Motor neuron (in vitro differentiated cells): Measurements from ENCODE around the gene EEF1AKMT1. TPM values are rescaled to one million over a fixed set of nuclear protein-coding genes. Genes with fewer than 3 reads are reported as not detected.

Source experiments
- ATAC-seq, 8 experiments: fragments of 200-7000 bp; cut with Tn5 transposase; replicated peaks in 6 of 8; 2 replicates each; pipeline ENCODE4 v1.8.0; 2021; ENCODE audit warnings: mild to moderate bottlenecking in 8 of 8, moderate library complexity in 8 of 8
- H3K27ac ChIP-seq, 2 donors: fragments of 250-450 bp; sonication (Bioruptor Pico); 2 replicates each; pipeline ENCODE4 v1.9.0; 2021; ENCODE audit warnings: antibody characterized with exemption in 2 of 2, mild to moderate bottlenecking in 2 of 2, moderate library complexity in 1 of 2
- H3K4me1 ChIP-seq, 2 donors: fragments of 250-450 bp; sonication (Bioruptor Pico); replicated peaks in 1 of 2; 2 replicates each; pipeline ENCODE4 v1.6.1; 2021; ENCODE audit warnings: antibody characterized with exemption in 2 of 2, mild to moderate bottlenecking in 2 of 2, moderate library complexity in 1 of 2
- H3K4me3 ChIP-seq, 5 donors: fragments of 250-450 bp; sonication (Bioruptor Pico); 2 replicates each; pipeline ENCODE4 v1.9.0; 2021; ENCODE audit warnings: antibody characterized with exemption in 5 of 5, mild to moderate bottlenecking in 5 of 5, moderate library complexity in 4 of 5
- WGBS, 10 experiments: fragments of 450-650 bp; shearing (Covaris generic); methylation state at CpG; one replicate each; pipeline ENCODE4 v1.0.0; 2022; 5-methylcytosine and 5-hydroxymethylcytosine counted together
- in situ Hi-C, 9 experiments: fragments of 400-800 bp; cut with MboI; loops; one replicate each; pipeline ENCODE4 v1.15.0; 2021; ENCODE audit warnings: low sequenced_read_pairs in 9 of 9, low pct_unique_long_range_greater_than_20kb in 2 of 9; ENCODE audit not compliant: unreplicated experiment in 9 of 9
- total RNA-seq, 8 experiments: library from RNA; unstranded; fragments of 300-600 nt; gene quantifications; 2 replicates each; pipeline versions ENCODE4 v1.2.3 to v1.2.4, GENCODE V29; 2022

The EEF1AKMT1 gene
- total RNA-seq: 10 to 100 TPM in 3 of 8 experiments, 1 to 10 TPM in 5; 7.3 to 15.0 (median 9.8) TPM

GRCh38 chr13:20773194-20774080 lies at the start of gene EEF1AKMT1:
Gene EEF1AKMT1, minus strand, starts transcription at chr13:20773961. Its CDS starts 16,363 bp downstream, at chr13:20757598.
- peak within 1 kb of the TSS; percentile 44 to 64 (median 49) for H3K4me3 ChIP-seq
- in situ Hi-C loops: no loop called here
- ATAC-seq: peak; percentile 85 to 98 (median 94)
- peaks cover 3 to 10% of the 10 kb centered on the region in 2 donors for H3K4me1 ChIP-seq
- WGBS, 10 experiments: 0 to 16% (median 2%) methylated on average over 2 to 18 of the region's 72 CpGs; no CpG with 5 or more reads in 2 of the 10 experiments
- peak within 1 kb of the TSS; percentile 75 to 84 for H3K27ac ChIP-seq

- Histone ChIP-seq H3K4me1 (no peaks in the 10 kb centered on the region), H3K27ac (no peak overlapping the region), H3K4me3 (no peak overlapping the region)
- in situ Hi-C loops: no loop called here
- ATAC-seq: no peak
- 100% methylated on average over 1 of the region's 1 CpG; no CpG with 5 or more reads in 2 of the 10 experiments for WGBS, 10 experiments
These were observed 49.3 kb upstream of the EEF1AKMT1 start for GRCh38 chr13:20823071-20823470.

GRCh38 chr13:20822406-20822805 lies 48.6 kb upstream of the EEF1AKMT1 start:
- Histone ChIP-seq H3K4me1 (no peaks in the 10 kb centered on the region), H3K4me3 (no peak overlapping the region), H3K27ac (no peak overlapping the region)
- in situ Hi-C loops: no loop called here
- 40 to 100% (median 100%) methylated on average over 1 of the region's 1 CpG; no CpG with 5 or more reads in 2 of the 10 experiments for WGBS, 10 experiments
- ATAC-seq: no peak

GRCh38 chr13:20819715-20820114 lies 46.0 kb upstream of the EEF1AKMT1 start:
- 94 to 100% (median 100%) methylated on average over 1 to 3 of the region's 3 CpGs for WGBS, 10 experiments
- no peak for ATAC-seq
- in situ Hi-C loops: no loop called here
- no peak overlapping the region for H3K27ac ChIP-seq
- H3K4me3 ChIP-seq: no peak overlapping the region
- no peaks in the 10 kb centered on the region for H3K4me1 ChIP-seq

- ATAC-seq: no peak
- Histone ChIP-seq H3K4me3 (no peak overlapping the region), H3K27ac (no peak overlapping the region), H3K4me1 (no peaks in the 10 kb centered on the region)
- in situ Hi-C loops: no loop called here
- WGBS, 10 experiments: 0 to 100% (median 56%) methylated on average over 1 of the region's 1 CpG; no CpG with 5 or more reads in 2 of the 10 experiments
These were observed 41.7 kb upstream of the EEF1AKMT1 start for GRCh38 chr13:20815464-20815863.

- H3K4me1 ChIP-seq: no peaks in the 10 kb centered on the region
- 0 to 100% (median 75%) methylated on average over 1 to 4 of the region's 5 CpGs for WGBS, 10 experiments
- in situ Hi-C loops: no loop called here
- H3K4me3 ChIP-seq: no peak overlapping the region
- no peak overlapping the region for H3K27ac ChIP-seq
- peak in 5 of 8 experiments; percentile 22 to 90 (median 74) for ATAC-seq
These were observed 40.6 kb upstream of the EEF1AKMT1 start for GRCh38 chr13:20814224-20814910.

- WGBS, 10 experiments: 20 to 100% (median 94%) methylated on average over 1 to 6 of the region's 7 CpGs; no CpG with 5 or more reads in 1 of the 10 experiments
- no peaks in the 10 kb centered on the region for H3K4me1 ChIP-seq
- in situ Hi-C loops: no loop called here
- no peak overlapping the region for H3K27ac ChIP-seq
- no peak for ATAC-seq
- H3K4me3 ChIP-seq: no peak overlapping the region
These were observed 39.1 kb upstream of the EEF1AKMT1 start for GRCh38 chr13:20812890-20813289.

- no peak overlapping the region for H3K27ac ChIP-seq
- no peaks in the 10 kb centered on the region for H3K4me1 ChIP-seq
These were observed 37.0 kb upstream of the EEF1AKMT1 start for GRCh38 chr13:20810808-20811207.

GRCh38 chr13:20808874-20809273 lies 35.1 kb upstream of the EEF1AKMT1 start:
- Histone ChIP-seq H3K4me3 (no peak overlapping the region), H3K4me1 (no peaks in the 10 kb centered on the region), H3K27ac (no peak overlapping the region)
- ATAC-seq: no peak
- 90 to 100% (median 97%) methylated on average over 1 to 4 of the region's 4 CpGs; no CpG with 5 or more reads in 1 of the 10 experiments for WGBS, 10 experiments
- in situ Hi-C loops: no loop called here

More at GRCh38 chr13:20810808-20811207, 37.0 kb upstream of the EEF1AKMT1 start:
- WGBS, 10 experiments: 63 to 100% (median 97%) methylated on average over 1 to 2 of the region's 2 CpGs; no CpG with 5 or more reads in 4 of the 10 experiments
- no peak for ATAC-seq
- no peak overlapping the region for H3K4me3 ChIP-seq
- in situ Hi-C loops: no loop called here

GRCh38 chr13:20803180-20803965 lies 29.6 kb upstream of the EEF1AKMT1 start:
- no peaks in the 10 kb centered on the region for H3K4me1 ChIP-seq
- WGBS, 10 experiments: 100% methylated on average over 1 of the region's 3 CpGs; no CpG with 5 or more reads in 6 of the 10 experiments
- ATAC-seq: peak in 2 of 8 experiments; percentile 38 to 88
- no peak overlapping the region for H3K4me3 ChIP-seq
- in situ Hi-C loops: no loop called here
- no peak overlapping the region for H3K27ac ChIP-seq

- no peak overlapping the region for H3K4me3 ChIP-seq
- 42 to 100% (median 84%) methylated on average over 2 of the region's 2 CpGs; no CpG with 5 or more reads in 5 of the 10 experiments for WGBS, 10 experiments
- no peaks in the 10 kb centered on the region for H3K4me1 ChIP-seq
- H3K27ac ChIP-seq: no peak overlapping the region
- ATAC-seq: no peak
- in situ Hi-C loops: no loop called here
These were observed 27.9 kb upstream of the EEF1AKMT1 start for GRCh38 chr13:20801707-20802106.

GRCh38 chr13:20799726-20800416 lies 26.1 kb upstream of the EEF1AKMT1 start:
- no peak overlapping the region for H3K4me3 ChIP-seq
- H3K27ac ChIP-seq: no peak overlapping the region
- in situ Hi-C loops: no loop called here
- 16 to 89% (median 79%) methylated on average over 3 to 6 of the region's 6 CpGs for WGBS, 10 experiments
- H3K4me1 ChIP-seq: no peaks in the 10 kb centered on the region
- ATAC-seq: no peak
